ENCODE measurements around the gene RAB30.

- TF ChIP-seq POLR2A (IDR thresholded peaks at IDR 0.05), result no peak
- TF ChIP-seq CTCF (IDR thresholded peaks at IDR 0.05), result no peak
Measured at GRCh38 chr11:82969811-82970210, 101.9 kb downstream of the RAB30 start.
